G401.6 (cell line): Measurements from ENCODE around the gene FBXL14.
"Not testable (repeated sequence)": the region's sequence is repeated elsewhere in the genome, so short reads cannot be mapped to it uniquely, and the experiment has no call there.

ENCODE experiments used
- FAIRE-seq: peaks from 2 replicates; lab custom pipeline; 2012; peaks lifted over from hg19 to GRCh38; lab: Jason Lieb, UNC

FBXL14 gene

DNA sequence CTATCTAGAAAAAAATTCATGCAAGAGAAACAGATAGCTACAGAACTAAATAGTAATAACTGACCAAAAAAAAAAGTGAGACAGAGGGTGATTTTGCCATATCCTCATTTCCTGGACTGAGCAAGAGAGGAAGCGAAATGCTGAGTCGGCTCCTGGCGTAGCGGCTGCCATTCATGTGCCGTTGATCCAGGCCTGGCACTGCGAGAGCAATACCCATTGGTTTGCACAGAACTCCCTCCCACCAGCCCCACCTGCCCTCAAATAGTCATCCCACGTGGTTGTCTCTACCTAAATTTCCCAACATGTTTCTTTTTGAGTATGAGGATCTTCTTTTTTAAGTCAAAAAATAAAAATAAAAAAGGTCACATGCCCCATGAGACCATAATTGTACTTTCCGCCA lies 25.2 kb upstream of the FBXL14 start:
- FAIRE-seq: no peak

DNA sequence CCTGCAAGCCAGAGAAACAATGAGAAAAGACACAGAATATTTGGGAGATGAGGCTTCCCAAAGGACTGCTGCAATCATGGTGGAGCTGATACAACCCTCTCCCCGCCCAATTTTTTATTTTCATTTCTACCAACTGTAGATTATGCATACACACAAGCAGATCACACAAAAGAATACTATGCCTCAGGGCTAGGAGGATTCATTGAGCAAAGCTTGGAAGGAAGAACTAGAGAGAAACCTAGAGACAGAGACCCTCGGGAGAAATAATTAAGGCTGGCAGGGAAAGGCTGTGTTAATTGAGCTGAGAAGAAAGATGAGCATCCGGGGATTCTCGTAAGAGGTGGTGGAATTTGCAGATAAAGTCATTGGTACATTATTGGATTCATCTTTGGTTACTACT lies 24.8 kb upstream of the FBXL14 start:
- FAIRE-seq: no peak

DNA sequence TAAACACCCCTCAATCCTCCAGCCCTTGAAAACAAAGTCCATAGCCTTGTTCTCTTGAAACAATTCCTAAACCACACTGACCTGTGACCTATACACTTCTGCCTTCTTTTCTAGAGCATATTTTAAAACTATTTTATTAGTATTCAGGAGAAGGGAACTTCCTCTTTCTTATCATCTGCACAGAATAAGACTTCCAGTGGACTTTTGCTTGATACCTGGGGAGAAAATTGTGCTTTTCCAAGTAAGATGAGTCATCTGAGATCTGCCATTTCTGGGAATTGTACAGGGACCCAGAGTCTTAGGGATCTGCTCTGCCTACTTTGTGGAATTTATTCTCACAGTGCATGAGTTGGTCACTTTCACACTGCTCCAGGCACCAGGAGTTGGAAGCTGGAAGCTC lies 24.1 kb upstream of the FBXL14 start:
- no peak for FAIRE-seq

DNA sequence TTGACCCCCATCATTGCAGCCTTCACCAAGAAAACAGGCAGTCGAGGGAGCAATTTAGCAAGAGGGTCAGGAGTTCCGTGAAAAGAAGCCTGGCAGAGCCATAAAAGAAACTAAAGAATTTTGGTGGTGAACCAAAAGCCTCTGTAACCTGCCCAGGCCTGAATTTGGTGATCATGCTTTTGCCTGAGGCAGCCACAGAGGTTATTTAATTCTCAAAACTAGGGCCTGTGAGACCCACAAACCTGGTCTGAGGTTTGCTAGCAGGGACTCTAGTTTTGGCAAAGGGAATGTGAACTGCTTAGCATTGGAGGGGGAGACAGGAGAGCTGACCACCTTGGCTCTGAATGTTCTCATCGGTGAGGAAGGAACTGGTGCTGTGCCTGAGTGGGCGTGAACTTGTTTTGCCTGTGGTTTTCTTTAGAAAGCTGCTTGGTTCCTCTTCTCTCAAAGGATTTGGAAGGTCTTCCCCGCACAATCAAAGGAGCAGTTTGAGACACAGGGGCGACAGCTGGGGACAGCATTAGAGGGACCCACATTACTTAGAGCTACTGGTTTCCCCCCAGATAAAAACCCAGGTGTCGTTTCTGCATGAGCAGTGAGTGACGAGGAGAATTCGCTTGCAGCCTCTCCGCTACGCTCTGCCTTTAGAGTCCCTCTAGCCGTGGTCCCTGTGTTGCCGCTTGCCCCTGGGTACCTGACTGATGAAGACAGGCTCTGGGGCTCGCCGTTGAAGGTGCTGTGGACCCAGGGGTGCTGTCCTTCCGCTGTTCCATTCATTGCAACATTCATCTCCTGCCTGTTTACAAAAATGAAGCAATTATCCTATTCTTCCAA lies 22.1 kb upstream of the FBXL14 start:
- FAIRE-seq: no peak

DNA sequence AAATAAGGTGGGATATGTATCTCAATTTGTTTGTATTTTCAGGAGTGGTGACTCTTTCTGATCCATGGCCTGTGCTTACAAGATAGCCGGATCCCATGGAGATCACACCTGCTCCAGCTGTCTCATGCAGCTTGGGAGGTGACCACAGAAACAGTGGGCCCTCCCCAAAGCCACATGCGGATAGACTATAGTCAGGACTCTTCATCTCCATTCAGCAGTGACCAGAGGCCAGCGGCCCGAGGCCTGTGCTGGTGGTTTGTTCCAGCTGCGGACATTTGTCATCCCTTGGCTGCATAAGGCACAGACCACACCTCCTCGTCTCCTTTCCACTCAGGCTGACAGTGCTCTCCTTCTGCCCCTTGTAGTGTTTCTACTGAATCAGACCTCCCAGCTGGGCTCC lies 20.0 kb upstream of the FBXL14 start:
- no peak for FAIRE-seq

DNA sequence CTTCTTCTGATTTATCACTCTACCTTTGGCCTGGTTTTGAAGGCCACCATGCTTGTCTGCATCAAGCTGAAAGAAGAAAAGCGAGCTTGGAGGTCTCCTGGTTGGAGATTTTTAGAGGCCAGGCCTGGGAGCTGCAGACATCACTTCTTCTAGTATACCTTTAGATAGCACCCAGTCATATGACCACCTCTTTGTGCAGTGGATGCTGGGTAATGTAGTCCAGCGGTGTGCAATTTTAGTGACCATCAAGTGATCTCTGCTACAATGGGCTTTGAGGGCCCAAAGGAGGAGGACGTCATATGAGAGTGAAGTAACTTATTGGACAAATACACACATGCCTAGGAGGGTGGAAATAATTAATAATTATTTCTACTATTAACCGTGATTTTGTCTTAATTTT lies 19.5 kb upstream of the FBXL14 start:
- FAIRE-seq: no peak

DNA sequence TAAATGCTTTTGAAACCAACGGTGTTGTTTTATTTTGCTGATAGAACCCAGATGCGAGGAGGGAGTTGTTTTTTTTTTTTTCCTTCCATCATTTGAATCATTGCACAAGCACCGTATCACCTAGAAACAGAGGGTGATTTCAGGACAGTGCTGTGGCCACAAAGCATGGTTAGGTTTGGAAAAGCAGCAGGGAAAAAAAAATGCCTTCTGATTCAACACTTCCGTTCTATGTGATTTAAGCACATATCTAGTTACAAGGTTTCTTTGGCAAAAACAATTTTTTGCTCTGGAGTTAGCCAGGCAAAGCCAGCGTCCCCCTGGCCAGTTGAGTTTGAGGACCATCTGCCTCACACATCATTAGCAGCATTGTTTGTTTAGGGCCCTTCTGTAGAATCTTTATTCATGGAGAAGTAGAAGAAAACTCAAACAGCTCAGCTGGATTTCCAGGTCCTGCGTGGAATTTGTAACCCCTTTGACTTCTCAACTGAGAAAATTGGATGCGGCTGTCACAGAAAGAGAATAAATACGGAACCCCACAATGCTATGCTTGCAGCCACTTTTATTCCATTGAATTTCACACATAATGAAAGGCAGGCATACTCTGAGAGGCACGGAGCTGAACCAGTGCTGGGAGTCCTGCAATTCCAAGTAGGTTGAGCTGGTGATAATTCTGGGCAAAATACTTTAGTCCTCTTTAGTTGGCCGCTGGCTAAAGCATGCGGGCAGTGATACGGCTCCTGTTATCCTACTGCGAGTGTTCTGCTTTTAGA lies 17.6 kb upstream of the FBXL14 start:
- FAIRE-seq: no peak

DNA sequence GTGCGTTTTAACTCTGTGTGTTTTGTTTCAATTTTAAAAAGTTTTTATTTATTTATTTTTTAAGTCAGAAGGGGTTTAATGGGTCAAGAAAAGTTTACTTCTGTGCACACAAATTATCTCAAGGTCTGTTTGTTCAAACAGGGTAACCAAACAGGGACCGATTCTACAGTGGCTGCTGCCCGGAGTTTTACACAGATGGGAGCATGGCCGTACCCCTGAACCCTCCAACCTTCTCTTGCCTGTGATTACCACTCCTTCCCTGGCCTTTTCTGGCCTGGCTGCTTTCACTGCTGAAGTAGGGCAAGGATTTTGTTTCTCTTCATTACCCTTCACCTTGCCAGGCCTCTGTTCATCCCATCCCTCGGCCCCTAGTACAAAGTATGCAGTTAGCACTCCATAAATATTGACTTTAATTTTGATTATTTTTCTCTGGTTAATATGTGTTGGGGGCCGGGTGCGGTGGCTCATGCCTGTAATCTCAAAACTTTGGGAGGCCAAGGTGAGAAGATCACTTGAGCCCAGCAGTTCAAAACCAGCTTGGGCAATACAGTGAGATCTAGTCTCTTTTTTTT lies 15.8 kb upstream of the FBXL14 start:
- FAIRE-seq: no peak

DNA sequence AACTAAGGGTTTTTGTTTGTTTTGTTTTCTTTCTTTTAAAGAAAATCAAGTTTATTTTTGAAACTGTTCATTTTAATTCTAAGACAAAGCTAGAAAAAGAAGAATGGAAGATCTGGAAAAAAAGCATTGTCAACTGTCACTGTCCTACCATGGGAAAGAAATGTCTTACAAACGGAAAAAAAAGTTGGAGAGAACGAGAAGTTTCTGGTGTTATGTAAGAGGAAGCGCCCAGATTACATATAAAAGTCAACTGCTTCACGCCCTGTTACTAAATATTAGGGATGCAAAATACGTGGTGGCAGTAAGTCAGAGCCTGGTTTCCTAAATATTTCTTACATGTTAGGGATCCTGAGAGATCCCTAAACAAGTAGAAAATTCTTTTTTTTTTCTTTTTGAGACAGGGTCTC lies 14.3 kb upstream of the FBXL14 start:
- FAIRE-seq: no peak

DNA sequence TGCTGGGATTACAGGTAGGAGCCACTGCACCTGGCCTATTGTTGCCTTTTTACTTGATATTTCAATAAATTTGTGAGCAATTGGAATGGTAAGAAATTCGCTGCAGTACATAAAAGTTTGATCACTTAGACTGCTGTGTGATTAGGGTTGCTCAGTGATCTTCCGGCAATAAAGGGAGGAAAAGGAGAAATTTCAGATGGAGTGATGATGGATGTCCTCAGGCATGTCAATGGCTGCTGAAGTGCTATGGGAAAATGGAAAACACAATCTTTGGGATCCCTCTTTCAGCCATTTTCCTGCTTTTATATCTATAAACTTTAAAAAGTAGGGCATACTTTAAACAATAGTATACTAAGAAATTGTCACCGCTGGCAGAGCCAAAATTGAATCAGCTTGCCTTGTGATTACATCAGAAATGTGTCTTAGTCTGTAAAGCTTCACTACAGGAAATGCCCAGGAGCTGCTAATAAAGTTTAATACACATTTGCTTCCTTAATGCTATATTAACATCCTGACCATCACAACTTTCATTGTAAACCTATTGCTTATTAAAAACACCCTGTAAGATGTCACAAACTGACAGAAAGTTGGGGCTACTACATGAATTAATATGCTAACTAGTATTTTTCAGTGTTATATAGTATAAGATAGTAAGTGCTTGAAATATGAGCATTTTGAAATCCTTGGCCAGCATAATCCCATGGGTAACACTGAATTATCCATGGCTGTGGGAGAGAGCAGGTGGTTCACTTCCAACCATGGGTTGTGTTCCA lies 13.7 kb upstream of the FBXL14 start:
- FAIRE-seq: no peak

DNA sequence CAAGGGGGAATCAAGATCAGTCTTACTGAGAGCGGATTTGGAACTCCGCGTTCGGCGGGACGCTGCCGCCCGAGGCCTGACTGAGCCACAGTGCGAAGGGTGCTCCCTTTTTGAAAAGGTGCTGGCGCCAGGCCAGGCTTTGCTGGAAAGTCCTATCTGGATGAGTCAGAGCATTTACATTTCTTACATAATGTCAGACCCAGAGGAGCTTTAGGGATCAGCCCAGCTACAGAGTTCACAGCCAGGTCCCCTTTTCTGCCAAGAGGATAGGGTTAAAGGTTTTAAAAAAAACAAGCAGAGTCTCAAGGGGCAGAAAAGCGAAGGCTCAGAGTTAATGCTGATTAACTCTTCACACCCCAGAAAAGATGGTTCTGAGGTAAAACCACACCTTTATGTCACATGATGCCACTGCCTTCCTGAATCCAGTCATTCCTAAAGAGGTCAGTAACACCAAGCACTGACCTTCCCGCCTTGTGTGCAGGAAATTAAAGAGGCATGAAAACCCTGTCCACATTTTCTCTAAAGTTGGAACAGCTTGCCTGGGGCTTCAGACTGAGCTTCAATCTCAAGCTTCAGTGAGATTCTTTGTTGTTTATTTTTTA lies 11.7 kb upstream of the FBXL14 start:
- peak; percentile 64 for FAIRE-seq

DNA sequence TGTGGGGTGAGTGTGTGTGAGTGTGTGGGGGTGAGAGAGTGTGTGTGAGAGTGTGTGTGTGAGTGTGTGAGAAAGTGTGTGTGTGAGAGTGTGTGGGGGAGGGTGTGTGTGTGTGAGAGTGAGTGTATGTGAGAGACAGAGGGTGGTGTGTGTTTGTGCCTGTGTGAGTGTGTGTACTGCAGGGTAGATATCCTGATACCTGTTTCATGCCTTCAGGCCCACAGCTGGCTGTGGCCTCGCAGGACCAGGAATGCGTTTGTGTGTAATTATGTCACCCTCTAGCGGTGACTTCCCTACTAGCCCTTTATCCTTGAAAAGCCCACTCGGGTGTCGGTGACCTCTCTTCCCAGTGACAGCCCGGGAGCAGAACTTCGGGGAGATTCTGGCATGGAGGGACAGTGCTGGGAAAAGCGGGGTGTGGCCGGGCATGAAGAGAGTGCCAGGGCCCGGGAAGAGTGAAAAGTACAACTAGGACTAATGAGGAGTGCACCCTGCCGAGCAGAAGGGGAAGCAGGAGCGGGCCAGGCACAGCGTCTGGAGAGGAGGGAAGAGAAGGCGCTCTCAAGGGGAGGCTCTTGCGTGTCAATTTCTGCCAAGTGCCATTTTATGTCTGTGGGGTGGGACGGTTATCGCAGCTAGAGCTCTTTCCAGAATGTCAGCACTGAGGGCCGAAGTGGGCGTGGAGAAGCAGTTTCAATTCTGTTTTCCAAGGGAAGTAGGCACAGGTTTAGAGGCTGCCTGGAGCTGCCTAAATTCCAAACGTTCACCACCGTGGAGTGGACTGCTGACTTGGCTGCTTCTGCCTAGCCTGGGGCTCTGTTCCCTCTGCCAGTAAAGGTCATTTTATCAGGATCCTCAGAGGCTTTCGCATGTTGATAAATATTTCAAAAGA lies 11.0 kb upstream of the FBXL14 start:
- peak; percentile 27 for FAIRE-seq

DNA sequence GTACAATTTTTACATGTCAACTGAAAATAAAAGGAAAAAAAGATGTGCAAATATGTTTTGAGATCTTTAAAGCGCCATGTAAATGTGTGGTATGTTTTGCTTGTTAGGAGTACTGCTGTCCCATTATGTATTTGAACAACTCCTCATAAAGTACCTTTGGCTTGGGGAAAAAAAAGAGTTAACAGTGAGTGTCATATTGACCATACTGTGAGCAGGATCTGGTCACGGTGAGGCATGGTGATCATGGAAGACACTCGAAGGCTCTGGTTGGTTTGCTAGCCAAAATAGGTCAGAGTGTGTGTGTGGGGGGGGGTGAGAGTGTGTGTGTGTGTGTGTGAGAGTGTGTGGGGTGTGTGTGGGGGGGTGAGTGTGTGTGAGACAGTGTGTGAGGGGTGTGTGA lies 10.1 kb upstream of the FBXL14 start:
- no peak for FAIRE-seq

DNA sequence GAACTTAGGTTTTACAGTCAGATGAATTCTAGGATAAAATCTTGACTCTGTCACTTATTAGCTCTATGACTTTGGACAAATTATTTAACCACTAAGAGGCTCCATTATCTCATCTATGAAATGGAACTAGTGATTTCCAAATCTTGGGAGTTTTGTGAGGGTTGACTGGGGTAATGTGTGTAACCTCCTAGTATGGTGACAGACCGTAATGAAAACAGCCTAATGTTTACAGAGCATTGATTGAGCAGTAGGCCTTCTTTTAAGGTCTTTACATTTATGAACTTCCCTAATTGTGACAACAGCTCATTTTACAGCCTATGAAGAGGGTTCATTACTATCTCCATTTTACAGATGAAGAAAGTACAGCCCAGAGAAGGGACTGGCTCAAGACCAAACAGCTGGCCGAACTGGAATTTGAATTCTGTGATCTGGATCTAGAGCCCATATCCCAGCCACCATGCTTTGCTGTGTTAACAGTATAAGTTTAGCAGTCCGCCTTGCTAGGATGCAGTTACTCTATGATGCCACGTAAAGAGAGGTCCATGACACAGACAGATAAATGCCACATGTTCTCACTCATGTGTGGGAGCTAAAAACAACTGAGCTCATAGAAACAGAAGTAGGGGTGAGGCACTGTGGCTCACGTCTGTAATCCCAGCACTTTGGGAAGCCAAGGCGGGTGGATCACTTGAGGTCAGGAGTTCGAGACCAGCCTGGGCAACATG lies 9.1 kb upstream of the FBXL14 start:
- FAIRE-seq: no peak

DNA sequence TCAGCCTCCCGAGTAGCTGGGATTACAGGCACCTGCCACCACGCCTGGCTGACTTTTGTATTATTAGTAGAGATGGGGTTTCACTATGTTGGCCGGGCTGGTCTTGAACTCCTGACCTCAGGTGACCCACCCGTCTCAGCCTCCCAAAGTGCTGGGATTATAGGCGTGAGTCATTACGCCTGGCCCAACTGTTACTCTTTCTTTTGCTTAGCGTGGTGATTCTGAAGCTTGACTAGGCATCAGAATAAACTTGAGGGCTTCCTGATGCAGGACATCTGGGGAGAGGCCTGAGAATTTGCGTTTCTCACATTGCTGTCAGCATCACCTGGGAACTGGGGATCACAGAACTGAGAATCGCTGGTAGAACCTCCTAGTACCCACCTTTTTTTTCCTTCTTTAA lies 8.3 kb upstream of the FBXL14 start:
- FAIRE-seq: not testable (repeated sequence)

DNA sequence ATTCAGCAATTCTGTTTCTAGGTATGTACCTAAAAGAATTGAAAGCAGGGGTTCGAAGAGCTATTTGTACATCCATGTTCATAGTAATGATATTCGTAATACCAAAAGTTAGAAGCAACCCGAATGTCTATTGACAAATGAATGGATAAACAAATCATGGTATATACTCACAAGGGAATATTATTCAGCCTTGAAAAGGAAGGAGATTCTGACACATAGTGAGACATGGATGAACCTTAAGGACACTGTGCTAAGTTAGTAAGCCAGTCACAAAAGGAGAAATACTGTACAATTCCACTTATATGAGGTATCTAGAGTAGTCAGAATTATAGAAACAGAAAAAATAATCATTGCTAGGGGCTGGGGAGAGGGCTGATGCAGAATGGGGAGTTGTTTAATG lies 4.4 kb upstream of the FBXL14 start:
- no peak for FAIRE-seq

DNA sequence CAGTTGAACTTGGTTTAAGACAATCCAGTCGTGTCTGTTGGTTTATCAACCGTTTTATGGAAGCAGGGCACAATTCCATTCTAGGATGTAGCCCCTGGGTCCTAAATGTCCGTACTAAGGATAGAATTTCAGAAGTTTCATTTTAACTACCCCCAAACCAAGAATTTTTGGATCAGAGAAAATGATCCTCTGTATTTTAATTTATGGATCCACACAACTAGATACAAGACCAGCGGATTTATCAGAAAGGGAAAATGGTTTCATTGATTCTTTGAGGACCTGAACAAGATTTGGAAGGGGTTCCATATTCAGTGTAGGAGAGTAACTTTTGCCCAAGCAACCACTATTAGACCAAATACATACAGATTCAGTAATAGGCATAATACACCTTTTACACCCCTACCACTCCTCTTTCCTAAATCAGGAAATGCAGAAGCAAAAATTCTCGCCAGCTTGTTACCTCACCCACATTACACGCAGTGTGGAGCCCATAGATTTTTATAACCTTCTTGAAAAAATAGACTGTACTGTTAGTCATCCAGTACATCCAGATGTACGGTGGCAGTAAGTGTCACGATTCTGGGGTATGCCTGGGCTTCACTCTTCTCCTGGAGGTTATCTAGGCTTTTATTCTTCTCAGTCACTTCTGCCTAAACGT lies 1.4 kb upstream of the FBXL14 start:
- FAIRE-seq: no peak

DNA sequence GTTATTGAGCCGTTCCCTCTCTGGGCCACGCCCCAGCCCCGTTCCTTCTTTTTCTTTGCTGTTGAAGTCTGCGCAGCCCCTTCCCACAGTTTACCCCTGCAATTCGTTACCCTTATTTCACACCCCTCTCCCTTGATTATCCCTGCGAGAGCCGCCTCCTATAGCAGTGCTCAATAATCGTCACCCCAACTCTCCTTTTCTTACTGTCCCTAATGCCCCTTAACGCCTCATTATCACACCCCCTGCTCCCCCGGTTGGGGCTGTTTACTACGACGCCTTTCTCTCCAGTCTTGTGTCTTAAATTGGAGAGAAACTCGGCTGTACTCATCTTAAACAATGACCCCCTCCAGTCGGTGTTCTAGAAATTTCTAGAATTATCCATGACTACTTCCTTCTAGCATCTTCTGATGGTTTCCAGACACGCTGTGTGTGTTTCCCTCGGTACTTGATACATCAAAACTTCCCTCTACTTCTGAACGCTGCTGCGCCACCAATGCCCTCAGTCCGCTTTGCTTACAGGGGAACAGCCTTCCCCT lies 713 bp upstream of the FBXL14 start:
- no peak for FAIRE-seq

DNA sequence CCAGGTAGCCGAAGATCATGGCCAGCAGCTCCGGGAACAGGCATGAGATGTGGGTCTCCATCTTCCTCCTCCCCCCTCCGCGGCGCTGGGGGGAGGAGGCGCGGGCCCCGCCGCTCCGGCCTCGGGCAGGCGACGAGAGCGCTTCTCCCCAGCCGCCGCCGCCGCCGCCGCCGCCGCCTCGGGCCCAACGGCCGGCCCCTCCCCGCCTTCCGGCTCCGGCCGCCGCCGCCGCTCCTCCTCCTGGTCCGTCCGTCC lies 448 bp downstream of the FBXL14 start:
- no peak for FAIRE-seq
